Measurements from ENCODE around the gene CCM2. TPM values are rescaled to one million over a fixed set of nuclear protein-coding genes. Genes with fewer than 3 reads are reported as not detected.

The CCM2 gene
- total RNA-seq, 1 donor from 2014 or later = 17.8 TPM

Other genes with a start within 250 kb of the CCM2 start
- 2,087 TPM for gene PPIA, start 203.5 kb upstream of the CCM2 start, total RNA-seq
- gene H2AZ2, start 152.1 kb upstream of the CCM2 start, total RNA-seq = 87.6 TPM
- 19.4 TPM for gene PURB, start 114.7 kb upstream of the CCM2 start, total RNA-seq
- gene MYO1G, start 21.2 kb upstream of the CCM2 start, total RNA-seq = 1.1 TPM
- gene NACAD, start 88.8 kb downstream of the CCM2 start, total RNA-seq = 0.20 TPM
- gene TBRG4, start 111.5 kb downstream of the CCM2 start, total RNA-seq = 51.9 TPM
- 7.8 TPM for gene RAMP3, start 157.6 kb downstream of the CCM2 start, total RNA-seq